Naive B cell (primary cell): ENCODE results near the gene MARVELD1. TPM values are rescaled to one million over a fixed set of nuclear protein-coding genes. Genes with fewer than 3 reads are reported as not detected.
"Not testable (repeated sequence)": the region's sequence is repeated elsewhere in the genome, so short reads cannot be mapped to it uniquely, and the experiment has no call there.

Experiments used
- ATAC-seq, 2 donors: fragments of 150-1000 bp; cut with Tn5 transposase; 2 replicates each; pipeline ENCODE4 v1.10.0; 2021; ENCODE audit warnings: low read depth in 2 of 2, mild to moderate bottlenecking in 2 of 2, moderate library complexity in 2 of 2
- DNase-seq: peaks from one replicate; pipeline ENCODE4 v3.0.0; 2022
- H3K27ac Mint-ChIP-seq, 6 donors: one replicate each; pipeline ENCODE4 v1.8.0; 2020 to 2022; ENCODE audit warnings: mild to moderate bottlenecking in 6 of 6, mixed read lengths in 6 of 6, moderate library complexity in 5 of 6, inconsistent platforms in 2 of 6
- H3K27me3 Mint-ChIP-seq, 3 donors: one replicate each; pipeline ENCODE4 v1.8.0; 2021 to 2022; ENCODE audit warnings: mixed read lengths in 3 of 3, mild to moderate bottlenecking in 1 of 3
- H3K36me3 Mint-ChIP-seq, 2 donors: one replicate each; pipeline ENCODE4 v1.8.0; 2020 to 2022; ENCODE audit warnings: mixed read lengths in 2 of 2, inconsistent platforms in 1 of 2, mild to moderate bottlenecking in 1 of 2
- H3K4me1 Mint-ChIP-seq, 3 donors: one replicate each; pipeline ENCODE4 v1.8.0; 2020 to 2022; ENCODE audit warnings: mixed read lengths in 3 of 3, inconsistent platforms in 1 of 3, mild to moderate bottlenecking in 1 of 3, moderate library complexity in 1 of 3
- H3K4me3 Mint-ChIP-seq, 8 donors: one replicate each; pipeline ENCODE4 v1.8.0; 2020 to 2022; ENCODE audit warnings: mild to moderate bottlenecking in 8 of 8, mixed read lengths in 8 of 8, moderate library complexity in 8 of 8, inconsistent platforms in 2 of 8
- H3K9me3 Mint-ChIP-seq, 7 donors: one replicate each; pipeline ENCODE4 v1.8.0; 2020 to 2022; ENCODE audit warnings: mixed read lengths in 7 of 7, mild to moderate bottlenecking in 5 of 7, inconsistent platforms in 2 of 7, moderate library complexity in 1 of 7
- polyA plus RNA-seq, 6 donors: library from polyadenylated mRNA; unstranded; fragments of 300-500 nt; fragmentation: Illumina TruSeq; gene quantifications; one replicate each; pipeline ENCODE4 v1.2.3, GENCODE V29; 2021; ENCODE audit warnings: low read depth in 6 of 6

MARVELD1 gene
- polyA plus RNA-seq: under 1 TPM in 1 of 6 donors, not detected in 5; 0.57 TPM

DNA sequence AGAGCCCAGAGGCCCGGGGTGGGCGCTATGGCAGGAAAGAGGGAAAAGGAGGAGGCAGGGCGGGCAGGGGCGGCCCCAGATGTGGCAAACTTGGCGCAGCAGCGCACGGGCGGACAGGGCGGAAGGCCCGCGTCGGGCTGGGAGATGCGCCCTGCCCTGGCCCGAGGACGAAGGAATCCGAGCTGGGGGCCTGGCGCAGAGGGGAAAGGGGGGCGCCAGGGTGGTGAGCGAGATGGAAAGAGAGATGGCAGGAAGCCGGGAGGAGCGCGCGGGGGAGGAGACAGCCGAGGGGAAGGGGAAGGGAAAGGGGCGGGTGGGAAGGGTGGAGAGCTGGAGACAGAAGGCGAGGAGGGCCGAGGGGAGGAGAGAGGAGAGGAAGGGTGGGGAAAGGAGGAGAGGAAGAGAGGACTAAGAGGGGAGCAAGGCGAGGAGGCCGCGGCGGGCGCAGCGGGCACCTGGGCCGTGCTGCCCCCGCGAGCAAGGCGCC lies at the start of gene MARVELD1:
MARVELD1 (plus strand) TSS at position 392 of the 487 bp plus-strand sequence. CDS start 147 bp downstream, outside the sequence.
- ATAC-seq: no peak
- Mint-ChIP-seq H3K27me3 (peaks cover 28 to 38% (median 36%) of the 10 kb centered on the region in 3 donors), H3K36me3 (no peaks in the 10 kb centered on the region), H3K9me3 (no peaks in the 10 kb centered on the region), H3K4me1 (peaks cover 8 to 19% (median 17%) of the 10 kb centered on the region in 3 donors), H3K27ac (peak within 1 kb of the TSS in 5 of 6 donors; percentile 69 to 98 (median 78)), H3K4me3 (peak within 1 kb of the TSS; percentile 81 to 99 (median 98))
- no peak for DNase-seq

DNA sequence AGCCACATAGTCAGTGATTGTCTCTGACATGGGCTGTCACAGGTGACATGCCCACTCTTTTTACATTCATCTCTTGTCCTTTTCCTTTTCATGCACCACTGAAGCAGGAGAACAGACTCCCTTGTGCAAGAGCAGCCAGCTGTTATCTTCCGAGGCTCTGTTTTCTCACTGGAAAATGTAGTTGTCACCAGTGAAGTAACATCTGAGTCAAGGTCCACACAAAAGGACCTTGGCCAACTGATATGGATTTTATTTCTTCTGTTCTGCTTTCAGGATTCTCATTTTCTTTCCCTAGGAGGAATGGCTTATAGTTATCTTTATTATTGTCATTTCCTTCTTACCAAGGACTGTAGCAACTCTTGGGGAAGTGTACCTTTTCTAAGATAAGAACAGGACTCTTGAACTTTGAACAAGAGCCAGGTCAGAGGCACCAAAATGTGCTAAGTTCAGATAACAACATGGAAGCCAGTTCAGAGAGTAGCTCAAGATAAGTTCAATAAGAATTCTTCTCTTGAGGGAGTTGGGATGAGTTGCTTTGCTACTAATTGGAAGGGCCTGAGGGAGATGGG lies 49.2 kb upstream of the MARVELD1 start:
- Mint-ChIP-seq H3K4me3 (no peak overlapping the region), H3K27me3 (no peaks in the 10 kb centered on the region), H3K36me3 (peaks cover 21 to 22% of the 10 kb centered on the region in 2 donors), H3K9me3 (no peaks in the 10 kb centered on the region), H3K27ac (no peak overlapping the region), H3K4me1 (no peaks in the 10 kb centered on the region)
- DNase-seq: no peak
- no peak for ATAC-seq

DNA sequence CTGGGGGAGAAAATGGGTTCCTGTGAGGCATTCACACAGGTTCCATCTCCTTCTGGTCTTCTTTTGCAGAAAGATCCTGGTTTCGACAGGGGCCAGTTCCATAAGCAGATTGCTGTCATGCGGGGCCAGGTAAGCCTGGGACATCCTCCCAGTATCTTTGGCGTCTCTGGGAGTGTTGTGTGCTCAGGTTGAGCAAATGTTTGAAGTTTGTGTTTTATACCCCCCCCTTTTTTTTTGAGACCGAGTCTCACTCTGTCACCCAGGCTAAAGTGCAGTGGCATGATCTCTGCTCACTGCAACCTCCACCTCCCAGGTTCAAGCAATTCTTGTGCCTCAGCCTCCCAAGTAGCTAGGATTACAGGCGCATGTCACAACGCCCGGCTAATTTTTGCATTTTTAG lies 46.5 kb upstream of the MARVELD1 start:
- no peaks in the 10 kb centered on the region for H3K9me3 Mint-ChIP-seq
- H3K4me1 Mint-ChIP-seq: no peaks in the 10 kb centered on the region
- H3K27ac Mint-ChIP-seq: no peak overlapping the region
- ATAC-seq (no peak), DNase-seq (no peak)
- no peaks in the 10 kb centered on the region for H3K27me3 Mint-ChIP-seq
- peaks cover 21 to 22% of the 10 kb centered on the region in 2 donors for H3K36me3 Mint-ChIP-seq
- H3K4me3 Mint-ChIP-seq: no peak overlapping the region

DNA sequence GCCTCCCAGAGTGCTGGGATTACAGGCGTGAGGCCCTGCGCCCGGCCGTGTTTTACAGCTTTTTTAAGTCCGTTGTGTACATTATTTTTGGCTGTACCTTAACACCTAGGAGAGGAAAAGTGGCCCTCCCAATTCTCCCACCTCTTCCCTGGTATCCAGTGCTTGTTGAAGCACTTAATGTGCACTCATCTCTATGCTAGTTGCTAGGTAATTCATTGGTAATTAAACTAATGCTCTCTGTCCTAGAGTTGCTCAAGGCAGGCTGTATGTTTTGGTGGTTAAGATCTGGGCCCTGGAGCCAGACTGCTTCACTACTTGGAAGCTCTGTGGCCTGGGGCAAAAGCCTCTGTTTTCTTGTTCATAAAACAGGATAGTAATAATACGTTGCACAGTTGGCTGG lies 46.1 kb upstream of the MARVELD1 start:
- H3K36me3 Mint-ChIP-seq: peaks cover 21 to 22% of the 10 kb centered on the region in 2 donors
- no peaks in the 10 kb centered on the region for H3K9me3 Mint-ChIP-seq
- no peak overlapping the region for H3K4me3 Mint-ChIP-seq
- DNase-seq (no peak), ATAC-seq (no peak)
- H3K27ac Mint-ChIP-seq: peak overlapping the region in 1 of 6 donors; percentile 9
- no peaks in the 10 kb centered on the region for H3K27me3 Mint-ChIP-seq
- H3K4me1 Mint-ChIP-seq: no peaks in the 10 kb centered on the region

DNA sequence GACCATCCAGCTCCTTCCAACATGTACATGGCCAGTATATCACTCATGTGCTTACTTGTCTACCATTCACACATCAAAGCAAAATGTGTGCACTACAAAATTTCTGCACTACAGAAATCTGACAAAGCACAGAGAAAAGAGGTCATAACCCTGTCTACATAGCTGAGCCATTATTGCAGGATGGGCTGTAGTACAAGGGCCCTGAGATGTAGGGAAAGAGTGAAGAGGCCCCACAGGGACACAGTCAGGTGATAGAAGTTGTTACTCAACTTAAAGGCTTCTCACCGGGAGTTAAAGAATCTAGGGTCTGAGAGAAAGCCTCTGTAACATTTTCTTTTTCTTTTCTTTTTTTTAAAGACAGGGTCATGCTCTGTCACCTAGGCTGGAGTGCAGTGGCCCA lies 44.0 kb upstream of the MARVELD1 start:
- Mint-ChIP-seq H3K27ac (peak overlapping the region in 1 of 6 donors; percentile 13), H3K4me1 (no peaks in the 10 kb centered on the region), H3K4me3 (no peak overlapping the region), H3K27me3 (no peaks in the 10 kb centered on the region), H3K36me3 (peaks cover 13 to 16% of the 10 kb centered on the region in 2 donors), H3K9me3 (no peaks in the 10 kb centered on the region)
- no peak for DNase-seq
- no peak for ATAC-seq

DNA sequence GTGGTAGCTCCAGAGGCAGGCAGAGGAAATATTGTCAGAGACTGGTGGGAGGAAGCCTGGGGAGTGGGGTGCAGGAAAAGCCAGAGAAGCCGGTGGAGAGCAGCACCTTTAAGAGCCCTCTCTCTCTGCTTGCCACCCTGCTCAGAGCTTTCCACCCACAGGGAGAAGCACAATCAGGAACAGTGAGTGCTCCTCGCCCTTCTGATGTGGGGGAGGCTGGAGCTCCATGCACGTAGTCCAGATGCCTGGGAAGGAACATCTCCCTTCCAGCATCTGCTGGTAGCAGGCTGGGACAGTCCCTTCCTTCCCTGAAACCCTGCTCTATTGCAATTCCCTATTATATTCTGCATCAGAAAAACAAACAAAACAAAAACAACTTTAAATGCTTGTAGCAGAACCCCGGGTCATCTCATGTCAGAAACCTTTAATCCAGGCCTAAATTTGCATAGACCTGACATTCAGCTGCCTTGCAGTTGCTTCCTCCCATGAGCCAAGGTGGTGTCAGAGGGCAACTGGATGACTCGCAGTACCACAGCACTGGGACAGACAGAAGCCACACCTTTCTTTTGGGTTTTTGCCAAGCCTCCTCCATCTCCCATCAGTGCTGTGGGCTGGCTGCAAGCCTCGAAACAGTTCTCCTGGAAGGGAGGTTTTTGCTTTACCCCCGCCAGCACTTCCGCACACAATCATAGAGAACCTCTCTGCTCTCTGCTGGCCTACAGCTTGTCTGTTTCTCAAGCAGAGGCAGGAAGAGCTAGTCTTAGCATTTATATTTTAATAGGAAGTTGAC lies 39.6 kb upstream of the MARVELD1 start:
- Mint-ChIP-seq H3K9me3 (no peaks in the 10 kb centered on the region), H3K36me3 (peaks cover 0 to 9% of the 10 kb centered on the region in 2 donors), H3K27me3 (no peaks in the 10 kb centered on the region), H3K4me1 (peaks cover 0 to 10% (median 10%) of the 10 kb centered on the region in 3 donors), H3K27ac (peak overlapping the region in 1 of 6 donors; percentile 58), H3K4me3 (no peak overlapping the region)
- DNase-seq: no peak
- no peak for ATAC-seq

DNA sequence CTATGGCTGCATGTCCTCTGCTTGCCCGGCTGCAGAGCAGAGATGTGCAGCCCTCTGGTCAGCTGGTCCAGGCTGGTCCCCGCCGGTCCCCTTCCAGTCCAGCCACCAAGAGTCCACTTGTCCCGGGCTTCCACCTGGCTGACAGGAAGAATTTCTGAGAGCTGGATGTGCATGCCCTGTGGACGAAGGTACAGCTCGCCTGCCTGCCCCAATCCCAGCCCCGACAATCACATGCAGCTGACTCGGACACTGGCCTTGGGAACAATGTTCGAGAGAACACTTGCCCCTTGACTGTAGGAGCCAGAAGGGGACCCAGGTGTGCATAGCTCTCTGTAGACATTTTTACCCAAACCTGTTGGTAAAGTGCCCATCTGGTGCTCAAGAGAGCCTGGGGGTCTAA lies 38.3 kb upstream of the MARVELD1 start:
- ATAC-seq (no peak), DNase-seq (no peak)
- Mint-ChIP-seq H3K4me3 (no peak overlapping the region), H3K27ac (no peak overlapping the region), H3K4me1 (peaks cover 0 to 10% (median 10%) of the 10 kb centered on the region in 3 donors), H3K9me3 (no peaks in the 10 kb centered on the region), H3K36me3 (peaks cover 0 to 9% of the 10 kb centered on the region in 2 donors), H3K27me3 (no peaks in the 10 kb centered on the region)

DNA sequence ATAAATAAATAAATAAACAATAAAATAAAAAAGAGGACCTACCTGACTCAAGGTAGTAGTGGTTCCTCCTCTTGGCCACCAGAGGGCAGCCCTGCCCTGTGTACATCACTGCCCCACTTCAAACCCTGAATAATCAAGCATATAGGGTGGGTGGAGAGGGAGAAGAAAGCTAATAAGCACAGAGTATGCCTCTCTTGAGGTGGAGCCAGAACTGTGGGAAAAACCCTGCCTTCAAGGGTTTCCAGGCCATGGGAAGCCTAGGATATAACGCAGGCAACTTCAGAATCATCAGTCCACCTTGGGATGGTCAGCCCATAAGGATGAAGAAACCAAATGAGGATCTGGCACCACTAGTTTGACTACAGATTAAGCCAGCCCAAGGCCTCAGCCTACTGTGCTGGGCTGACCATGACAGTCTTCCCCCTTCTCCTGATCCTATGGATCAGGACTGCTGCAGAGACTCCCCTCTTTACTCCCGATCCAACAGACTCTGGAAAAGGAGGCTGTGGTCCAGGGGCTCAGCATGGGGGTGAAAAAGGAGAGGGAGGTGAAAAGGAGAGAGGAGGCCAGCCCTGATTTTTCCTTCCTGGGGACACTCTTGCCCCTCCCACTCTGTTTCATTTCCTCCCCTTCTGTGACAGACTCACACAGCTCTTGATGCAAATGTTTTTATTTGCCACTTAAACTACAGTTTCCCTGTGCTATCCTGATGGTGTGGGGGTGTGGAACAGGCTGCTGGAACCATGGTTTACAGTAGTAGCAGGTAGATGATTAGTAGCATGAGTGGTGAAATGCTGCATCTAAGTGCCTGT lies 36.6 kb upstream of the MARVELD1 start:
- H3K36me3 Mint-ChIP-seq: peaks cover 0 to 9% of the 10 kb centered on the region in 2 donors
- peaks cover 0 to 10% (median 10%) of the 10 kb centered on the region in 3 donors for H3K4me1 Mint-ChIP-seq
- H3K27me3 Mint-ChIP-seq: no peaks in the 10 kb centered on the region
- ATAC-seq: peak; percentile 81 to 90
- peak overlapping the region in 1 of 8 donors; percentile 33 for H3K4me3 Mint-ChIP-seq
- H3K27ac Mint-ChIP-seq: peak overlapping the region; percentile 4 to 91 (median 30)
- no peaks in the 10 kb centered on the region for H3K9me3 Mint-ChIP-seq
- DNase-seq: peak; percentile 55

DNA sequence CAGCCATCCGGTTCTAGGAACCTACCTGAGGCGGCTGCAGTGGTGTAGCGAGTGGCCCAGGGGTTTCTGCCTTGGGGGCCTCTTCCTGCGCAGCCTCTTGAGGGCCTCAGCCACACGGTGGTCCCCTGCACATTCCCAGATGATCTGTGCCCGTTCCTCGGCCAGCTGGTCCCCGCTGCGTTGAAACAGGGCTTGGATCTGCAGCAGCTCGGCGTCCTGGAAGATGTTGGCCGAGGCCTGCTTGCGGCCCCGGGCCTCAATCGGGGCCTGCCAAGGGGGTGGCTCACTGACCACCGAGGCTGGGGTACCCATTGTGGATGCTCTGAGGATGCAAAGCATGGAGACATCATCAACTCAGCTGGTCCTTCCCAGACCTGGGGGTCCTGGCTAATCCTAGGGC lies 33.9 kb upstream of the MARVELD1 start:
- no peak for DNase-seq
- Mint-ChIP-seq H3K27me3 (no peaks in the 10 kb centered on the region), H3K4me1 (peaks cover 0 to 10% (median 10%) of the 10 kb centered on the region in 3 donors), H3K4me3 (no peak overlapping the region), H3K27ac (no peak overlapping the region), H3K36me3 (peaks cover 0 to 4% of the 10 kb centered on the region in 2 donors), H3K9me3 (no peaks in the 10 kb centered on the region)
- ATAC-seq: no peak

DNA sequence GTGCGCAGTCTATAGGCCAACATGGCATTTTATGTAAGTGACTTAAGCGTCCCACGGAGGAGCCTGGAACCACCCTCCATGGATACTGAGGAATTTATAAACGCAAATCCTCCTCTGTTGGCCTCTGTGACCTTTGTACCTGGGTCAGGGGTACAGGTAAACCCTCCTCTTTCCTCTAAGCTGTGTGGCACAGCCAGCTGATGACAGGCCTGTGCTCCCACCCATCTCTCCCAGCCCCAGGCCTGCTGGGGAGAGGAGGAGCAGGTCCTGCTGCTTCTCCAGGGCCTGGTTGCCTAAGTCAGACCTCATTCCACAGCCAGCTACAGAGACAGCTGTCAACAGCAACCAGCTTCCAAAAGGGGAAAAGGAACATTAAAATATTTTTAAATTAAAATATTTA lies 31.5 kb upstream of the MARVELD1 start:
- H3K4me1 Mint-ChIP-seq: peaks cover 0 to 13% (median 4%) of the 10 kb centered on the region in 3 donors
- H3K27me3 Mint-ChIP-seq: no peaks in the 10 kb centered on the region
- no peak overlapping the region for H3K27ac Mint-ChIP-seq
- ATAC-seq: no peak
- no peaks in the 10 kb centered on the region for H3K9me3 Mint-ChIP-seq
- no peak for DNase-seq
- no peaks in the 10 kb centered on the region for H3K36me3 Mint-ChIP-seq
- no peak overlapping the region for H3K4me3 Mint-ChIP-seq

DNA sequence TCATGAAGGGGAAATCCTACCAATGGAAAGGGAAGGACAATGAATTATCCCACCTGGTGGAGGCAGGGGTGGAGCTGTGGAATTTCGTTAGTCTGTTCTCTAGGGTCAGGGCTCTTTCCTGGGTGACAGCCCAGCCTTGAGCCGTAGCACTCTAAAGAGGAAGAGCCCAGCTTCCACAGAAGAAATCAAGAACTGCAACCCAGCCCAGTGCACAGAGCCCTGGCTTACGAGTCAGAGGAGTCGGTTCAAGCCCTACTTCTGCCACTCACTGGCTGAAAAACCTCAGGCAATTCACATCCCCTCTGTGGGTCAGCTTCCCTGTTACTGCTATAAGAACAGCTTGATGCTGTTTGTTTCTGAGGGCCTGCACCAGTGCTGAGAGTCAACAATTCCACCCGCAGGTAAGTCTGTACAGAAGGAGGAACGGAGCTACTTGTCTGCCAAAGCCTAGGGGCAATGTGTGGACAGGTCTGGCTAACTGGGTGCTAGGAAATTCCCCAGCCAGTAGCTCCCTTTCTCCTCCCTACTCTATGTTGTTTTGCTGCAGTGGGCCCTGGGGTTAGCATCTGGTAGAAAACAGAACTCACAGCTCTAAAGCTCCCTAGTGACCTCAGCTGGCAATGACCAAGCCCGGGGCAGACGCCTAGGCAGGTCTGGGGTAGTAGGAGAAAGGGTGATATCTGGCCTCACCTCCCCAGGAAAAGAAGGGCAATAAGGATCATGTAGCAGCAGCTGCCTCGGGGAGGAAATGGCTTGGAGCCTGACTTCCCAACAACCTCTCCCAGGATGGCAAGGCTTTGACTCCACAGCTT lies 29.8 kb upstream of the MARVELD1 start:
- ATAC-seq: no peak
- H3K27me3 Mint-ChIP-seq: no peaks in the 10 kb centered on the region
- H3K27ac Mint-ChIP-seq: peak overlapping the region in 1 of 6 donors; percentile 64
- H3K36me3 Mint-ChIP-seq: no peaks in the 10 kb centered on the region
- peaks cover 6 to 16% (median 9%) of the 10 kb centered on the region in 3 donors for H3K4me1 Mint-ChIP-seq
- peak overlapping the region in 2 of 8 donors; percentile 18 to 44 for H3K4me3 Mint-ChIP-seq
- DNase-seq: no peak
- H3K9me3 Mint-ChIP-seq: no peaks in the 10 kb centered on the region

DNA sequence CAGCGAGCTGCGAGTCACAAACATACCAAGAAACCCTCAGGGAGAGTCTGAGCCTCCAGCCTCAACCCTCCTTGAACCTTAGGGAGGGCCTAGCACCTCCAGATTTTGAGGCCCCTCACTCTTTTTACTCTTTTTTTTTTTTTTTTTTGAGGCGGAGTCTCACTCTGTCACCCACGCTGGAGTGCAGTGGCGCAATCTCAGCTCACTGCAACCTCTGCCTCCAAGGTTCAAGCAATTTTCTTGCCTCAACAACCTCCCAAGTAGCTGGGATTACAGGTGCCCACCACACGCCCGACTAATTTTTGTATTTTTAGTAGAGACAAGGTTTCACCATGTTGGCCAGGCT lies 29.2 kb upstream of the MARVELD1 start:
- not testable (repeated sequence) for ATAC-seq, H3K36me3 Mint-ChIP-seq, DNase-seq, H3K27me3 Mint-ChIP-seq, H3K9me3 Mint-ChIP-seq, H3K27ac Mint-ChIP-seq
- H3K4me3 Mint-ChIP-seq: peak overlapping the region in 1 of 8 donors; percentile 18
- H3K4me1 Mint-ChIP-seq: peaks cover 6 to 16% (median 9%) of the 10 kb centered on the region in 3 donors
